ENCODE data around the gene HNRNPA2B1. TPM values are rescaled to one million over a fixed set of nuclear protein-coding genes. Genes with fewer than 3 reads are reported as not detected.
A peak's percentile ranks its signal among the peaks of the same experiment; 100 is the strongest.
"Not testable (repeated sequence)": the region's sequence is repeated elsewhere in the genome, so short reads cannot be mapped to it uniquely, and the experiment has no call there.

HNRNPA2B1 gene
- total RNA-seq, 1 donor from 2014 or later, result 398 TPM

DNA sequence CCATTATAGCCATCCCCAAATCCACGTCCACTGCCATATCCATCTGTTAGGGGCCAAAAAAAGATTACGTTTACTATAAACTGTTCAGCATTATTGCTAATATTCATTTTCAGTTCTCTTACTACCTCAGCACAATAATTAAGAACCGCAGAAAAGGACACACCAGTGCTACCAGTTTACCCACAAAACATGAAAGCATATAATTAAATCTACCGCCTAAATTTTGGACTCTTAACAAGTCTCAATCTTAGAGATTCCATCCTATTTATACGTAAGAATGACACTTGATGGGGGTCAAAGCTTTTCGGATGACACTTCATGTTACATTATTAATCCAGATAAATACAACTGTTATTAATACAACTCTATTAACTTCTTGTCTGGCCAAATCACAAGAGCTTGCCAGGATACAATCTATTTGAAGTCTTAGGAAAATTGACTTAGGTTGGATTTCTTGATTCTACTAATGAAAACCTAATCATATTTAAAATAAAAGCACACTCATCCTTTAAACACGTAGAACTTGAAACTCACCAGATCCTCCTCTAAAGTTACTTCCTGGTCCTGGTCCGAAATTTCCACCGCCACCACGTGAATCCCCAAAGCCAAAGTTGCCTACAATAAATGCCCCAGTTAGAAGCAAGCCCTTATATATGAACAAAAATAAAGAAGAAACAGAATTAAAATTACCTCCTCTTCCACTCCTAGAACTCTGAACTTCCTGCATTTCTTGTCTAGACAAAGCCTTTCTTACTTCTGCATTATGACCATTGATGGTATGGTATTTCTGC, 4.5 kb downstream of the HNRNPA2B1 start:
- TF ChIP-seq, protein P1, sequence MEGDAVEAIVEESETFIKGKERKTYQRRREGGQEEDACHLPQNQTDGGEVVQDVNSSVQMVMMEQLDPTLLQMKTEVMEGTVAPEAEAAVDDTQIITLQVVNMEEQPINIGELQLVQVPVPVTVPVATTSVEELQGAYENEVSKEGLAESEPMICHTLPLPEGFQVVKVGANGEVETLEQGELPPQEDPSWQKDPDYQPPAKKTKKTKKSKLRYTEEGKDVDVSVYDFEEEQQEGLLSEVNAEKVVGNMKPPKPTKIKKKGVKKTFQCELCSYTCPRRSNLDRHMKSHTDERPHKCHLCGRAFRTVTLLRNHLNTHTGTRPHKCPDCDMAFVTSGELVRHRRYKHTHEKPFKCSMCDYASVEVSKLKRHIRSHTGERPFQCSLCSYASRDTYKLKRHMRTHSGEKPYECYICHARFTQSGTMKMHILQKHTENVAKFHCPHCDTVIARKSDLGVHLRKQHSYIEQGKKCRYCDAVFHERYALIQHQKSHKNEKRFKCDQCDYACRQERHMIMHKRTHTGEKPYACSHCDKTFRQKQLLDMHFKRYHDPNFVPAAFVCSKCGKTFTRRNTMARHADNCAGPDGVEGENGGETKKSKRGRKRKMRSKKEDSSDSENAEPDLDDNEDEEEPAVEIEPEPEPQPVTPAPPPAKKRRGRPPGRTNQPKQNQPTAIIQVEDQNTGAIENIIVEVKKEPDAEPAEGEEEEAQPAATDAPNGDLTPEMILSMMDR (IDR thresholded peaks at IDR 0.05; ENCODE audit: borderline replicate concordance), result no peak
- no peak for DNase-seq
- Histone ChIP-seq H3K36me3 (peaks cover 75% of the 10 kb centered on the region), H3K4me3 (peak overlapping the region; percentile 90), H3K4me1 (peaks cover 92% of the 10 kb centered on the region), H3K27ac (replicated peaks) (no peak overlapping the region), H3K9me3 (replicated peaks) (no peaks in the 10 kb centered on the region), H3K27me3 (ENCODE audit: low read depth) (no peaks in the 10 kb centered on the region)
- intact Hi-C loops (cut with micrococcal nuclease), result no loop called here

DNA sequence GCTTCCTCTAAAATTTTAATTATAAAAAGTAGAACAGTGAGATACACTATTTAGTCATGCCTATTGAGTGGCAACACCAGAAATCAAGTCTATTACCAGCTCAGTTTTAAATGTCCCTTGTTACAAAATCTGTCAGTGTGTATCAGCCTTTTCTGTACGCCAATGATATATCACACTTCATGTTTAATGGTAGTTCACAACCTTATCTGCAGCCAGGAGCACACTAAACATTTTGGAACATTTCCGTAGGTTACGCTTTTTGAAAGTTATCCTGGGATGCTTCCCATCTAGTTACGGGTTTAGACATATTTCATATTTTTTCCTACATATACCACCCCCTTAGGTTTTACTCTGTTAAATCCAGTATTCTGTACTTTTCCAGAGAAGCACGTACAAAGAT, 5.4 kb downstream of the HNRNPA2B1 start:
- intact Hi-C loops (cut with micrococcal nuclease), result no loop called here
- TF ChIP-seq, protein P1 (IDR thresholded peaks at IDR 0.05; ENCODE audit: borderline replicate concordance), result no peak
- Histone ChIP-seq H3K27ac (replicated peaks) (no peak overlapping the region), H3K36me3 (peaks cover 84% of the 10 kb centered on the region), H3K4me1 (peaks cover 98% of the 10 kb centered on the region), H3K27me3 (ENCODE audit: low read depth) (no peaks in the 10 kb centered on the region), H3K4me3 (peak overlapping the region; percentile 90), H3K9me3 (replicated peaks) (no peaks in the 10 kb centered on the region)
- DNase-seq, result no peak

DNA sequence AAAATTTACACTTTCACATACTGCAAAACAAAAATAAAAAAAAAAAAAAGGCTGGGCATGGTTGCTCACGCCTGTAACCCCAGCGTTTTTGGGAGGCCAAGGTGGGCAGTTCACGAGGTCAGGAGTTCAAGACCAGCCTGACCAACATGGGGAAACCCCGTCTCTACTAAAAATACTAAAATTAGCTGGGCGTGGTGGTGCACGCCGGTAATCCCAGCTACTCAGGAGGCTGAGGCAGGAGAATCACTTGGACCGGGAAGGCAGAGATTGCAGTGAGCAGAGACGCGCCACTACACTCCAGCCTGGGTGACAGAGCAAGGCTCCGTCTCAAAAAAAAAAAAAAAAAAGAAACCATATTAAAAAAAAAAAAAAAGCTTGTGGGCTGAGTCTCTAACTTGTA, 5.8 kb downstream of the HNRNPA2B1 start:
- Histone ChIP-seq H3K4me1 (peaks cover 94% of the 10 kb centered on the region), H3K36me3 (peaks cover 88% of the 10 kb centered on the region), H3K4me3 (peak overlapping the region; percentile 90)
- H3K9me3 ChIP-seq (replicated peaks); DNase-seq; H3K27me3 ChIP-seq (ENCODE audit: low read depth); H3K27ac ChIP-seq (replicated peaks); intact Hi-C loops (cut with micrococcal nuclease): not testable (repeated sequence)

DNA sequence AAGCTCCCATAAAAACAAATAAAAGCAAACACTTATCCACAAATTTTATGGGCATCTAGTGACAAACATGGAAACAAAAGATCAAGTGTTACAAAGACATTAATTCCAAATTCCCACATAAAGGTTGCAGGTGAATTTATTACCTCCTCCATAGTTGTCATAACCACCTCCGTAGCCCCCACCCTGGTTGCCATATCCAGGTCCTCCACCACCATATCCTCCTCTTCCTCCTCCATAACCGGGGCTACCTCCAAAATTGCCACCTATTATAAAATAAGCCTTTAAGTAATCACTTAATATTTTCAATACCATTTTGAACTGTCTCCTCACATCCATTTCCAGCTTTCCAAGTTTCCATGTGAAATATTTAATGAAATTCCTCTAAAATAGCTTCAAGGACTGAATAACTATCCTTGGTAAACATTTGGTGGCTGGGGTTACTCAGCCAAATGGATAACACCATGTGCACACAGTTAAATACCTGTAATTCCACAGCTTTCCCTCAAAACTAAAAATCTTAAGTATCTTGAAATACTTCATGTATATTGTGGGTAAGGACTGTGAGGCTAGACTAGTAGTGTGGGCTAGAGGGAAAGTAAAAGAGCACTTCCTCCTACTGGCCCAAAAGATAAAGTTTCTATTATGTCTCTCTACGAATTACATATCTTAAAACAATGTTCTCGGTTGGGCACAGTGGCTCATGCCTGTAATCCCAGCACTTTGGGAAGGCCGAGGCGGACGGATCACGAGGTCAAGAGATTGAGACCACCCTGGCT, 6.9 kb downstream of the HNRNPA2B1 start:
- no peaks in the 10 kb centered on the region for H3K27me3 ChIP-seq (ENCODE audit: low read depth)
- H3K27ac ChIP-seq (replicated peaks), result peak overlapping the region; percentile 19
- TF ChIP-seq, protein P1 (IDR thresholded peaks at IDR 0.05; ENCODE audit: borderline replicate concordance), result no peak
- no peaks in the 10 kb centered on the region for H3K9me3 ChIP-seq (replicated peaks)
- intact Hi-C loops (cut with micrococcal nuclease), result no loop called here
- H3K4me3 ChIP-seq, result peak overlapping the region; percentile 90
- no peak for DNase-seq
- peaks cover 95% of the 10 kb centered on the region for H3K36me3 ChIP-seq
- H3K4me1 ChIP-seq, result peaks cover 84% of the 10 kb centered on the region

DNA sequence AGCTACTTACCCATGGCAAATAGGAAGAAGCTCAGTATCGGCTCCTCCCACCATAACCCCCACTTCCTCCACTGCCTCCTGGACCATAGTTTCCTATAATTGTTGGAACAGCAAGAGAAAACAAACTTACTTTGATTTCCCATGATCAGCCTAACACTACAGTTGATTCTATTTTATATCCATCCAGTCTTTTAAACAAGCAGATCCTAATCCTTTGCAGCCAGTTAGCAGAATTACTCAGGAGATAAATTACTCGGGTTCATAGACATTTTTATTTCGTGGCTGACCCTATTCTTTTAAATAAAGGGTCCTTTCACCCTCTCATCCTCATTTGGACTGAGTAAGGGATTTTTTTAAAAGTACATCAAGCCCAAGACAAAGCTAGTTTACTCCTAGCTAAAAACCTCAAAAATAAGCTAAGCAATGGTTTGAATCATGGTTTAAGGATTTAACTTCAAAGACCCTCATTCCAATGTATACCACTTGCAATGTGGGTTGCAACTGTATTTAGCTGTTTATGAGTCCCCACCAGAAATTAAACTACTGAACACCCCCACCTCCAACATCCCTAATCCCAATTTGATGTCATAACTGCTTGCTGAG, 8.0 kb downstream of the HNRNPA2B1 start:
- Histone ChIP-seq H3K36me3 (peaks cover 100% of the 10 kb centered on the region), H3K27ac (replicated peaks) (peak overlapping the region; percentile 18), H3K9me3 (replicated peaks) (no peaks in the 10 kb centered on the region), H3K27me3 (ENCODE audit: low read depth) (no peaks in the 10 kb centered on the region), H3K4me3 (peak overlapping the region; percentile 6), H3K4me1 (peaks cover 83% of the 10 kb centered on the region)
- intact Hi-C loops (cut with micrococcal nuclease), result no loop called here
- DNase-seq, result no peak
- TF ChIP-seq, protein P1 (IDR thresholded peaks at IDR 0.05; ENCODE audit: borderline replicate concordance), result no peak
